Fibroblast of skin of abdomen (primary cell): Measurements from ENCODE around the gene CRTC3.
"Not testable (repeated sequence)": the region's sequence is repeated elsewhere in the genome, so short reads cannot be mapped to it uniquely, and the experiment has no call there.

ENCODE experiments used
- DNase-seq: peaks from one replicate; pipeline ENCODE4 v3.0.0-alpha.2; 2013

Gene CRTC3

DNA sequence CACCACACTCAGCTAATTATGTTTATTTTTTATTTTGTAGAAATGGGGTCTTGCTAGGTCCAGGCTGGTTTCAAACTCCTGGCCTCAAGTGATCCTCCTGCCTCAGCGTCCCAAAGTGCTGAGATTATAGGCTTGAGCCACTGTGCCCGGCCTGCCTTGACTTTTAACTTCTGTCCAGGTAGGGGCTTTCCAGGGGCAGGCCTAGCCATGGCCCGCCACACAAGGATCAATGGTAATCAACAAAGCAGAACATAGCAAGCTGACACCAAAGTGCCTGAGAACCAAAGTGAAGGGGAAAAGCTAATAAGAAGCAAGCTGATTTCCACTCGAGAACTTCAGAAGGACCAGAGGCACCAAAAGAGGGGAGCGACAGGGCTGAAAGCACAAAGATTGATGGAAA is 9.4 kb upstream of the CRTC3 start:
- DNase-seq: no peak

DNA sequence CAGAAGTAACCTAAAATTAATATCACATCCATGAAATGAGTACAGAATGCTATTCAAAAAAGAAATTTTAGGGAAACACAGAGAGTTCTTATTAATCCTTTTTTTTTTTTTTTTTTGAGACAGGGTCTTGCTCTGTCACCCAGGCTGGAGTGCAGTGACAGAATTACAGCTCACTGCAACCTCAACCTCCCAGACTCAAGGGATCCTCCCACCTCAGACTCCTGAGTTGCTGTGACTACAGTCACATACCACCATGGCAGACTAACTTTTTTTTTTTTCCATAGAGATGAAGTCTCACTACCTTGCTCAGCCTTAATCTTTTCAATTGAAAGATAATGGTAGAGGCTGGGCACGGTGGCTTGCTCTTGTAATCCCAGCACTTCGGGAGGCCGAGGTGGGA is 6.3 kb upstream of the CRTC3 start:
- no peak for DNase-seq

DNA sequence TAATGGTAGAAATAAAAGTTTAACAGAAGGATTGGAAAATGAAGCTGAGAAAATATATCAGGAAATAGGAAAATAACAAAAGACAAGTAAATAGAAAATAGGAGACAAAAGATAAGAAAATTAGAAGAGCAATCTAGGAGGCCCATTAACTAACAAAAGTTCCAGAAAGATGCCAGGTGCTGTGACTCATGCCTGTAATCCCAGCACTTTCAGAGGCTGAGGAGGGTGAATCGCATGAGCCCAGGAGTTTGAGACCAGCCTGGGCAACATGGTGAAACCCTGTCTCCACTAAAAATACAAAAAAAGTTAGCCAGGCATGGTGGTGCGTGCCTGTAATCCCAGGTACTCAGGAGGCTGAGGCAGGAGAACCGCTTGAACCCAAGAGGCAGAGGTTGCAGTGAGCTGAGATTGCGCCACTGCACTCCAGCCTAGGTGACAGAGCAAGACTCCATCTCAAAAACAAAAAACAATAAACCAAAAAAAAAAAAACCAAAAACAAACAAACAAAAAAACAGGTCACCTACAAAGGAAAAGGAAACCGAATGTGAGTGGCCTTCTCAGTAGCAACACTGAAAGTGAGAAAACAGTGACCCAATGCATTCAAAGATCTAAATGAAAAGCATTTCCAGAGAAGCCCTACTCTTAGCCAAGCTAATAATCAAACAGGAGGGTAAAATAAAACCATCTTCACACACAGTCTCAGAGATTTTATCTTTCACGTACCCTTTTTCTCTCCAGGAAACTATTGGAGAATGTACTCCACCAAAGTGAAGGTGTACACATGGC is 5.5 kb upstream of the CRTC3 start:
- not testable (repeated sequence) for DNase-seq

DNA sequence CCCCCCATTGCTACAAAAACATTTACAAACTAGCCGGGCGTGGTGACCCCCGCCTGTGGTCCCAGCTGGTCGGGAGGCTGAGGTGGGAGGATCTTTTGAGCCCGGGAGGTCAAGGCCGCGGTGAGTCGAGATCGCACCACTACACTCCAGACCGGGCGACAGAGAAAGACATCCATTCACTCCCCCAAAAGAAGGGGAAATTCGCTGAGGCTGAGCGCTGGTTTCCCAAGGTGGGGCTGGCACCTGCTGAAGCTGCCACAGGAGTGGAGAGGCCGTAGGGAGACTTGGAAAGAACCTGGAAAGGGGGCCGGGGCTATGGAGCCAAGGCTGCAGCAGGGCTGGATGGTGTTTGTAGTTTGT is 732 bp upstream of the CRTC3 start:
- DNase-seq: no peak

DNA sequence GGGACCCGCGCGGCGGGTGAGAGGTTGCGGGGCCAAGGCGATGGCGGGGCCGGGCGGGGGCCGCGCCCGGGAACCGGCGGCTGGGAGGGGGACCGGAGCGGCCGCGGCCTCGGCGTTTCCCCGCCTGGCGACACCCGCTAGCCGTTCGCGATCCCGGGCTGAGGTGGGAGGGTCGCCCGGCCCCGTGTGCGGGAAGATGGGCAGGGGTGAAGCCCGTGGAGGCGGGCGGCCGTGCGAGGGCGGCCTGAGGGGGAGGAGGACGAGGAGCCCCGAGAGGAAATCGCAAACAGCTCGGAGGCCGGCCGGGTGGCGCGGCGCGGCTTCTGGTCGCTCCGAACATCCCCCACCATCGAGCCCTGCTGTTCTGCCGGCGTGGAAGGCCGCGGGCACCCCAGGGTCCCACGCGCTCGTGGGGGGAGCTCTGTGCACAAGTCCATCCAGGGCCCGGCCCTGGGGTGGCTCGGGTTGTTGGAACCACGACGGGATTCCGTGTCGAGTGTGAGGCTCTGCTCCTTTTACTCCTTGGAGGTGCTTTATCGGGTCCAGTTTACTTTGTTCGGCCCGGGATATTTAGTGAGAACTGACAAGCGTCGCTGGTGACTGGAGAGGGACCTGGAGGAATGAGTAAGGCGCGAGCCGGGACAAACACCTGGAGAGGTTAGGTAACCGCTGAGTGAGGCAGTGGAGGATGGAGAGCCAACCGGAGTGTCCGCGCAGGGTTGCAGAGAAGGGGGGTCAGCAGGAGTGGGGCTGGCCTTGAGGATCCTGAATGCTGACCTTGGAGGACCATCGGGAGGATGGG is 728 bp downstream of the CRTC3 start:
- no peak for DNase-seq

DNA sequence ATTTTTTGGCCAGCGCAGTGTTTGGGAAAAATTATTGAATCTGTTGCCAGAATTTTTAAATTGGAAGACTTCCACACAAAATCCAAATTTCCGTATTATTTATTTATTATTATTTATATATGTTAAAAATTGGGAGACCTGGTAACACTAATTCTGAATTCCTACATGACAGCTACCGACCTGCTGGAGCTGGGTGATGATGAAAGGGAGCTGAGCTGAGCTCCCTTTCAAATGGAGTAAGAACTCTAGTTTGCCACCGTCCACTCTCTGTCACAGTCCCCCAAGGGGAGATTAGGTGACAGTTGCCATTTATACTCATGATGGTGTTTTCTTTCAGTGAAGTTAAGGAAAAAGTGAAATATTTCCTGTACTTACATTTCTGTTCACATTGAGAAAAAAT is 1.4 kb downstream of the CRTC3 start:
- DNase-seq: no peak

DNA sequence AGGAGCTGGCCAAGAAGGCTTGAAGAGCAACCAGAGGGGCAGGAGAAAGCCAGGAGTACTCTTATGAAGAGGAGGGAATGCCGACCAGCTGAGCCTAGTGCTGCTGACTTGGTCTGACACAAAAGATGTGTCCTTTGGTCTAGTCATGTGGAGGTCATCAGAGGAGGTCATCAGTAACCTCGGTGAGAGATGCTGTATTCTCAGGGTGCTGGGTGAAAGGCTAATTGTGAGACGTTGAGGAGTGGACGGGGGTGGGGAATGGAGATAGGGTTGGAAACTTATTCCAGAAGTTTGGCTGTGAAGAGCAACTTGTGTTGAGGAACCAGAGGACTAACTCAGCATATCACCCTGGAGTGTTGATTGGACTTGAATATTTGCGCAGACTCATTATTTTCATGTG is 5.5 kb downstream of the CRTC3 start:
- no peak for DNase-seq

DNA sequence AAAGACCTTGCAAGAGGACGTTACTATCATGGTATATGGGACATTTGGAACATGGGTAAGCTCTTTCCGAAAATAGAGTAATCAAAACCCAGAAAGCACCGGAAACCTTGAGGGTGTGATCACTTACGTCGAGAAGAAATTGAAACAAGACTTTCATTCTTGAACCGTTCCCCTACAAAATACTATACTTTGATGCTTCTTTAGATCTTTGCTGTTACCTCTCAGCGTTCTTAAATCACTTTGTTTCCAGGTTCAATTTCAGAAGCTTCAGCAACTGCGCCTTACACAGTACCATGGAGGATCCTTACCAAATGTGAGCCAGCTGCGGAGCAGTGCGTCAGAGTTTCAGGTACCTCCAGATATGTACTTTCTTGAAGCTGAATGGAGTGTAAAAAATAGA is 10.1 kb downstream of the CRTC3 start:
- no peak for DNase-seq

DNA sequence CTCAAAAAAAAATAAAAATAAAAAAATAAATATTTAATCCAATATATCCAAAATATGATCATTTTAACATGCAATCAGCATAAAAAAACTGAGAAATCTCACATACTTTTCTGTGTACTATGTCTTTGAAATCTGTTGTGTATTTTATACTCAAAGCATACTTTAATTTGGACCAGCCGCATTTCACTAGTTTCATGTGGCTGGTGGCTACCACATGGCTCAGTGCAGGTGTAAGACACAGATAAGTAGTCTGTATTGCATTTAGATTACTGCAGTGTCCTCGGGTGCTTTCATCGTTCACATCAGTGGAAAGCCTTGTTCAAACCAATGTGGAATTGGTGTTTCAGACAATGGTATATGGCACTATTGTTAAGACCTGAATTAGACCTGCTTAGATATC is 11.0 kb downstream of the CRTC3 start:
- DNase-seq: no peak

DNA sequence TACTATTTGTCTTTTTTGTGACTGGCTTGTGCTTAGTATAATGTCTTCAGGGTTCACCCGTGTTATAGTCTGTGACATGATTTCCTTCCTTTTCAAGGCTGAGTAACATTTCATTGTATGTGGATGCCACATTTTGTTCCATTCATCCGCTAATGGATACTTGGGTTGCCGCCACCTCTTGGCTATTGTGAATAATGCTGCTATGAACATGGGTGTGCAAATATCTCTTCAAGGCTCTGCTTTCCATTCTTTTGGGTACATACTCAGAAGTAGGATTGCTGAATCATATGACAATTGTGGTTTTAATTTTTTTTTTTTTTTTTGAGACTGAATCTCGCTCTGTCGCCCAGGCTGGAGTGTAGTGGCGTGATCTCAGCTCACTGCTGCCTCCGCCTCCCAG is 15.4 kb downstream of the CRTC3 start:
- DNase-seq: no peak

DNA sequence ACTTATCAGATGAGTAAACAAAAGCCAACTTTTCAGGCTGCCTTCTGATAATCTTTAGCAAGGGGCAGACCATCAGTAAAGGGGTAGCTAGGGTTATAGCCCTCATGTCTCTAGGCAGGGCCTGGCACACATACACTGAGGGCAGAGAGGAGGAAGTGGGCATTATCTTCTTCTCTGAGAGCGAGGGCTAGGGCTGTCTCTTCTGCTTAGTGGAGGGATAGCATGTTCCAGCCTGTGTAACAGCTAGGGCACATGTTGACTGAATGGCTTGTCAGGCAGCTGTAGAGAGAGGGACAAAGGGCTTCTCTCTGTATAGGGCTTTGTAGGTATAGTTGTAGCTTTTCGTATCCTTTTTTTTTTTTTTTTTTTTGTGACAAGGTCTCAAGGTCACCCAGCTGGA is 17.8 kb downstream of the CRTC3 start:
- no peak for DNase-seq

DNA sequence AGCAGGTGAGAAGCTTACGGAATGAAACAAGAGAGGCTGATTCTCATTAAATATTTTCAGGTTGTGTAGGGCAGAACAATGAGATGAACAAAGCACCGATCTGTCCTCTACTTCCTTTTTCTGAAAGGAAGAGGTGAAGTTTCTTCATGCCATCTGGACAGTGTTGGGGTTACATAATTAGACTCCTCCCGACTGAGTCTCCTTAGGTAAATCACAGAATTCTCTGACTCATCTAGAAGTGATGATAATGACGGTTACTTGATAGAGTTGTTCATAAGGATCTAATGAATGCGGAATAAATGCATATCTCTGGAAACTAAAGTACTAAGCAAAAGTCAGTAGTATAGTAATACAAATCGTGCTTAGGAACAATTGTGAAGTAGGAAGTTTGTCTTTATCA is 21.2 kb downstream of the CRTC3 start:
- peak; percentile 40 for DNase-seq

DNA sequence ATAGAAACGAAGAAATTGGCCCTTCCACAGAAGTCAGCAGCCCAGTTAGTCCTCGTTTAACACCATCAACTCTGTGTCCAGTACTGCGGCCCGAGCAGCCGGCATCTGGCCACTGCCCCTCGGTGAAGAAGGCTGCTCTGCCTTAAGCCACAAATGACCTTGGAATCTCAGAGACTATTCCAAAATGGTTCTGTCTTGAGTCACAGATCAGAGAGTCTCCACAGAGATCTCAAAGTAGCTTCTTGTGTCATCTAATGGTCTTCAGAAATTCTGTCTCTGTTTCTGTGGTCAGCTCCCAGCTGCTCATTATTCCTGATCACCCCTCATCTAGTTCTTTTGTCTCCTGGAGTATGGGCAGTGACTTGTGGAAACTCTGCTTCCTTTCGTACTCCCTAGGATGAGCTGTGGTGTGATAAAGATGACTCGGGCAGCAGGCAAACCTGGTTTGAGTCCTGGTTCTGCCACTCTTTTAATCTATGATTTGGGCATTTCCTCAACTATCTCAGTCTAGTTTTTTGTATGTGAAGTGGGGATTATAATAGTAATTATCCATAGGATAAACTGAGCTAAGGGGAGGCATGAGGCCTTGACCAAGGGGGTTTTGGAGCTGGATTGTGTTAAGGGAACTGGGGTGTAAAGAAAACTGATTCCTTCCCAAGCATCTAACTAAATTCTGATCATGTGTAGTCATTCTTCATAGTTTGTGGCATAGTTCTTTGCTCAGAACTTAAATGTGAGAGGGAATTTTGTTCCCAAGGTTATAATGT is 22.6 kb downstream of the CRTC3 start:
- DNase-seq: peak; percentile 85

DNA sequence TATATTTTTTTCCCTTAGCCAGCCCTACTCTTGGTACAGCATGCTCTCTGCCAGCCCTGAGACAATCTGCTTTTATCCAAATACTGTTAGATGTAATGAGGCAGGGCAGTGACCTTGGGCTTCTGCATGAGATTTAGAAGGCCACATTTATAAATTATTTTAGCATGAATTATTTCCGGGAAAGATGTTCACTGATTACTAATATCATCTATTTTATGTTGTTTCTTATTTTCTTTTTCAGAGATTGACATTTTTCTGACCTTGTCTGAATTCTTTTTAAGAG is 23.1 kb downstream of the CRTC3 start:
- DNase-seq: no peak

DNA sequence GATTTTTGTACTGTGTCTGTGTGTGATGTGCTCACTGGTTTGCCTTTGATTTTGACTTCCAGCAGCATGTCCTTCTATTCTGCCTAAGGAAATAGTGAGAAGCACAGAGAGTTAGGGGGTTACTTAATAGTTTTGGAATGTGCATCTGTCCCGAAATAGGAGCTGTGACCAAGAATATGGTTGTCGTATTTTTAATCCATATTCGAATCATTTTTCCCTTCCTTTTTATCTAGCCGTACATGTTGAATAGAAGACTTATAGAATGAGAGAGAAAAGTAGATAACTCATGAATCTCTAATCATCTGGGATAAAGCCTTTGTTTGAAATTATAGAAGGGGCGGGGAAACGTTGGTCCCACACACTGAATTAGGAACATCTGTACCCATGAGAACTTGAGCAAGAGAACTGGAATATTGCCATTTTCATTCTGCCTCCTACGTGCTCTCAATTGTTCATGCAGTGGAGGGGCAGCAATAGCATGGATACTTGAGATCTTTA is 23.6 kb downstream of the CRTC3 start:
- DNase-seq: peak; percentile 91

DNA sequence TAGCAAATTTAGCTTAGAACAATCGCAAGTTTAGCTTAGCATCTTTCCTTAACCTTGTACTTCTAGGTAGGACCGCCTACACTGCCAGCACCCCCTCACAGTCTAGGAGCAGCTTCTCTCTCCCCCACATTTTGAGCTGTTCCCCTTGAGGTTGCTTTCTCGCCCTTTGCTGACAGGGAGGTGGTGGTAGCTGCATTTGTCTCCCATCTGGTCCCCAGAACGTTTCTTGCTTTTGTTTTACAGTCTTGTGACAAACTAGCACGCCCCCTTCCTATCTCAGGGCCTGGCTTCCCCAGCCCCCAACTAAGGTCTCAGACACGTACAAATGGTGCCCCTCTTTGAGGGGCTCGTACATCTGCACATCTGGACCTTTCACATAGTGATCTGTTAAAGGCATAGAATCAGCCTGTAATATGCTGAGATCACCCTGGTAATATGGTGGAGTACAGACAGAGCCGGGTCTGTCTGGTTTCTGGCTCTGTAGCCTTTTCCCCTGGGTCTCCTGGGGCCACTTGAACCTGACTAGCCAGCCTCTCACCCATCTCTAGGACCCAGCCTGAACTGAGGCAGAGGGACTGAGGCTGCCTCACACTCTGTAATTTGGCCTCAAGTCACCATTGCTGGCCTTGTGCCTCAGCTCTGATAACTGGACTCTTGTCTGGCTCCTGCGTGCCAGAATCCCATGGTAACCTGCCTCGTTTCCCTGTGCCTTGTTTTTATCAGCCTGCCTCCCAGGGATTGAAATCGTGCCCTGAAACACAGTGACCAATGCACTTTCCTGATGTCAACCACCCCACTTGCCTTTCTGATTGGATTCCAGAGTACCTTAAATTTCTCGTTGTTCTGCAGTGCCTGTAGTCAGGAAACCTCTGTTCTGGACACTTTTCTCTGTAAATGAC is 27.7 kb downstream of the CRTC3 start:
- DNase-seq: peak; percentile 31

DNA sequence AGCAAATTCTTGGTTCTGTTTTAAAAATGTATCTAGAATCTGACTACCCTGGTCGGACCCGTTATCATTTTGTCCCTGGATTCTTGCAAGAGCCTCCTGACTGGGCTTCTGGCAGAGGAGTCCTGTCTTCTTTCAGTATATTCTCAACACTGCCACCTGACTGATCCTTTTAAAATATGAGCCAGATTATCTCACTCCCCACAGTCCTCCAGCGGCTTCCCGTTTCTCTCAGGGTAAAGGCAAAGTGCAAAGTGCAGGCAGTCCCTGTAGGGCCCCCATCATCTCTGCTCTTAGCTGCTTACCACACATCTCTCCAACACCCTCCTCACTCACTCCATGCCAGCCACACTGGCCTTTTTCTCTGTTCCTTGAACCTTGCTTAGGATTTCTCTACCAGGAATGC is 28.4 kb downstream of the CRTC3 start:
- DNase-seq: no peak

DNA sequence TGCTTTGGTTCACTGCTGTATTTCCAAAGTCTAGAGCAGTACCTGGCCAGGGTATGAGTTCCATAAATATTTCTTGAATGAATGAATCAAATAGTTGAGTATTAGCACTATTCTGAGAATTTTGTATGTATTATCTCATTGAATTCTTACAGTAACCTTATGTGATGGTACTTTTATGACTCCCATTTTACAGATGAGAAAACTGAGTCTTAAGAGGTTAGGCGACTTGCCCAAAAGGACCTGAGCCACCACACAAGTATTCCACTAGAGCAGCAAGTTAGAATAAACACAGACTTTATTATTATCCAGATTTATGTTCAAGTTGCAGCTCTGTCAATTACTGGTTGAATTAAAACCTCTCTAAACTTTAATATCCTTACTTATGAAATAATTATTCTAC is 29.4 kb downstream of the CRTC3 start:
- DNase-seq: no peak

DNA sequence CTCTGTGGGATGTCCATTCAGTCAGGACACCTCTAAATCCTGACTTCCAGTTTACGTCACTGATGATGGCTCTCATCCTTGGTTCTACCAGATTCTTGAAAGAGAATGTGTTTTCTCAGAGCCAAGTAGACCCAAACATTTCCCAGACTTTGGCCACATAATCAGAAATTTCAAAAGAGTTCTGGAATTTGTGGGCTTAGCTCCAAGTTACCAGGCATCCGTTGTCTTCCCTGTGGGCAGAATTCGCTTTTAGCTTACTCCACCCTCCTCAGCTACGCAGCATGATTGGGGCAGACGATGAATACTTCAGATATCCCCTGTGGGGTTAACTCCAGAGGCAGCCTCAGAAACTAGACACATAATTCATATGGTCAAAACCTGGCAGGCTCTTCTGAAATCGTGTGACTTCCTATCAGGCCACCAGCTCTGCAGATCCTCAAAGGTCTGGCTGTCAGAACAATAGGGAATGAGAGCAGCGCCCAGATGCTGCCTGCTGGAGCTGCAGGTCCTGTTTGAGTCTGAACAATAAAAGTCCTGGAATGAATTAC is 30.6 kb downstream of the CRTC3 start:
- peak; percentile 95 for DNase-seq

DNA sequence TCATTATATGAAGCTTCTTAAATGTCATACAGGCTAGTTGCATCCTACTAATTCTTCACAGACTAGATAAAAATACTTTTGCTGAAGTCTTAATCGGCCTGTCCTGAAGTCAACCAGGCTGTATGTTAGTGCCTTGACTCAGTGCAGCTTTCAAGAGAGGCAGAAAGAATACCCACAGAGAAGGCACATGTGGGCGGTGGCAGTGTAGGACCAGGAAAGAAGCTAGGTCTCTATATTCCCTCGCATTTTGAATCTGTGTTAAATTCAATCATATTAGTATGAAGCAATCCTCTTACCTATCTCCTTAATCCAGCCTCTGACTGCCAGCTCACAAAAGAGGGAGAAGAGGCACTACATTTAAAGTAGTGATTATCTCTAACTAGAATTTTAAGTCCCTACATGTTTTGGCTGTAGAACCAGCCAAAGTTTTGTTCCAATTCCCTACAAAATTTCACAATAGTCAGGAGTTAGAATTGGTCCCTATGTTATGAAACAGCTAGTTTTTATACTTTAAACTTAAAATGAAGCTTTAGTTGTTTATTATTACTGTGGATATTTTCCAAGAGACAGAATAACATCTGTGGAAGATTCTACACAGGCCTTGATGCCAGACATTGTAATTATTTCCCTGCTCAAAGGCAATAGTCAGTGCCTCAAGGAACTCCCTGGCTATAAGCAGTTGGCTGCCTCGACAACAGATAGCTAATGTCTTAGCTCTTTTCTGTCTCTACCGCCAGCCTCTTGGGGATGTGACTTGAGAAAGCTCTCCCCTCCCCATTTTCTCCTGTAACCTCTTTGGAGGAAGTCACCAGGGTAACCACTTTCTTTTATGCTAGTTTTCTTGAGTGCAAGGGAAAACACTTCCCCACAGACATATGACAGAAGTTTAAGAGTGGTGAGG is 31.9 kb downstream of the CRTC3 start:
- DNase-seq: peak; percentile 36

DNA sequence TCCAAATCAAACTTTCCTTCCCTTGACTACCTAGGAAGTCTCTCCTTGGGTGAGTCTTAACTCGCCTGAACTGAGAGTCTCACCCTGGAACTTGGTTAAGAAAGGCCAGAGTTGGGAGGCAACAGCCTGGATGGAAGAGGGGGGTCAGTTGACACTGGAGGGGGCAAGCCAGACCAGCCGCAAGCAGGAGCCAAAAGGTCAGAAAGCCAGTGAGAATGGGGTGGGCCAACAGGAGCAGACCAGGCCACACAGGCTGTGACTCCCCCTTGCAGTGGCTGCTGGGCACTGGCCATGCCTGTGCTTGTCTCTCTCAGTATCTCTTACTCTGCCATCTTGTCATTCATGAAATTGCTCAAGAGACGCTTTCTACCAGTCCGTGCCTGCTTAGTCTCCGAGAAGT is 32.9 kb downstream of the CRTC3 start:
- no peak for DNase-seq
